ENCODE measurements around the gene SRXN1. TPM values are rescaled to one million over a fixed set of nuclear protein-coding genes. Genes with fewer than 3 reads are reported as not detected.

SRXN1 gene
- total RNA-seq, 4 donors from 2014 or later: 13.4 to 24.0 (median 22.7) TPM

DNA sequence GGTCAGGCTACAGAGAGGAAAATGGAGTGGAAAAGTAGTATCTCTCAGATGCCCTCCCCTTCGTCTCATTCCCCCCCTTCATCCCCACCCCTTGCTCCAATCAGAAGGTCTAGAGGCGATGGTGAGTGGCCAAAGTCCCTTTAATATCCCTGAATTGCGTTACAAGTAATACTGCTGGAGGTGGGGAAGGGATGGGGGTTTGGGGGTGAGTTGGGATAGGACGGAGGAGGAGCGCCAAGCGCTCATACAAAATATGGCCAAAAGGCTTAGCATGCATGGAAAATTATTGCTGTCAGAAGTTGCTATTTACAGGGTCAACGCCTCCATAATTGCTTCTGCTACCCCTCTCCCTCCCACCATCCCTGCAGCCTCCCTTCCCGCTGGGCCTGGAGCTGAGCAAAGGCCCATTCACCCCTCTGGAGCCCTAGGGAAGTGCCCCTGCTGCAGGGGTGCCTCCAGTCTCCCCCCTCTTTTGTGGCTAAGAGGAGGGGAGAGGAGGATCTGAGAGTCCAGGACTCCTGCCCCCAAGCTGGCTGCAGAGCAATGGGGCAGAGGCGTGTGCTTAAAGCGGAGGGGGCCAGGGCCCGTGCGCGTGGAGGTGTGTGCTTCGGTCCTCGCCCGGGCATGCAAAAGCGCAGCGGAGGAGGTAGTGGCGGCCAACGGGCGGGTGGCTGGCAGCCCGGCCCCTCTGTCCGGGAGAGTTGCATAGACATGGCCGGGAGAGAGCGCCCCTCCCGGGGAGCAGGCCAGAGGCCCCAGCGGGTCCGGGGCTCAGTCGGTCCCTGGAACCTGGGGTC, 8.7 kb upstream of the SRXN1 start:
- TF ChIP-seq, protein P1, sequence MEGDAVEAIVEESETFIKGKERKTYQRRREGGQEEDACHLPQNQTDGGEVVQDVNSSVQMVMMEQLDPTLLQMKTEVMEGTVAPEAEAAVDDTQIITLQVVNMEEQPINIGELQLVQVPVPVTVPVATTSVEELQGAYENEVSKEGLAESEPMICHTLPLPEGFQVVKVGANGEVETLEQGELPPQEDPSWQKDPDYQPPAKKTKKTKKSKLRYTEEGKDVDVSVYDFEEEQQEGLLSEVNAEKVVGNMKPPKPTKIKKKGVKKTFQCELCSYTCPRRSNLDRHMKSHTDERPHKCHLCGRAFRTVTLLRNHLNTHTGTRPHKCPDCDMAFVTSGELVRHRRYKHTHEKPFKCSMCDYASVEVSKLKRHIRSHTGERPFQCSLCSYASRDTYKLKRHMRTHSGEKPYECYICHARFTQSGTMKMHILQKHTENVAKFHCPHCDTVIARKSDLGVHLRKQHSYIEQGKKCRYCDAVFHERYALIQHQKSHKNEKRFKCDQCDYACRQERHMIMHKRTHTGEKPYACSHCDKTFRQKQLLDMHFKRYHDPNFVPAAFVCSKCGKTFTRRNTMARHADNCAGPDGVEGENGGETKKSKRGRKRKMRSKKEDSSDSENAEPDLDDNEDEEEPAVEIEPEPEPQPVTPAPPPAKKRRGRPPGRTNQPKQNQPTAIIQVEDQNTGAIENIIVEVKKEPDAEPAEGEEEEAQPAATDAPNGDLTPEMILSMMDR (IDR thresholded peaks at IDR 0.05; ENCODE audit: low read depth): no peak

DNA sequence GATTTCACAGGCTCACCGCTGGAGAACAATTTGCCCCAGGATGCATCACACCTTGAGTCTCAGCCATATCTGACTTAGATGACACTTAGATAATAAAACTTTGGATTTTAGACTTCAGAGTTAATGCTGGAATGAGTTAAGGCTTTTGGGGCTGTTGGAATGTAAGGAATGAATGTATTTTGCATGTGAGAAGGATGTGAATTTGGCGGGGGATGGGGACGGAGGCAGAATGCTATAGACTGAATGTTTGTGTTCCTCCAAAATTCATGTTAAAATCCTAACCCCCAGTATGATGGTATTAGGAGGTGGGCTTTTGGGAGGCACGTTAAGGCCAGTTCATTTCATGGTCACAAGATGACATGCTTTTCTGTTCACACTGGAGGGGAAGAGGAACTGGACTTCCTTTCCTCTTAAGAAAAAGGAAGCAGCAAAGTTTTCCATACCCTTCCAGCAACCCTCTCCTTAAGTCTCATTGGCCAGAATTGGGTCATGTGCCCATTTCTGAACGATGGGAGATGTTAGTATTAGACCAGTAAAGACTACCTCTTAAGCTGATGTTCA, 5.8 kb upstream of the SRXN1 start:
- TF ChIP-seq, protein P1 (IDR thresholded peaks at IDR 0.05; ENCODE audit: low read depth): no peak

DNA sequence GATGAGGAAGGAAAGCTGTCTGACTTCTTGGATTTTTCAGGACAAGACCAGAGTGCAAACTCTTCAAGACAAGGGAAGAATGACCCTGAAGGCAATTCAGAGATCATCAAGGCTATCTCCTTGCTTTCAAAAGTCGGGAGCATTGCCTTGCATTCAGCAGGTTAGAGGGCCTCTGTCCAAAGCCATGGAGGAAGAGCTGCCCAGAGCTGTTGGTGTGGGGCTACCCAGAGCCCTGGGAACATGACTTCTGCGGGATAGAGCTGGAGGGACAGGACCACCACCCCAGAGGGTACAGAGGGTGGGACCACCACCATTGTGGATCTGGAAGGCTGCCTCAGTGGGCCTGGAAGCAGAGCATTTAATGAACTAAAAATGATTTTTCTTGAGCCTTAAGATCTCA, 5.2 kb upstream of the SRXN1 start:
- TF ChIP-seq, protein P1 (IDR thresholded peaks at IDR 0.05; ENCODE audit: low read depth): no peak

DNA sequence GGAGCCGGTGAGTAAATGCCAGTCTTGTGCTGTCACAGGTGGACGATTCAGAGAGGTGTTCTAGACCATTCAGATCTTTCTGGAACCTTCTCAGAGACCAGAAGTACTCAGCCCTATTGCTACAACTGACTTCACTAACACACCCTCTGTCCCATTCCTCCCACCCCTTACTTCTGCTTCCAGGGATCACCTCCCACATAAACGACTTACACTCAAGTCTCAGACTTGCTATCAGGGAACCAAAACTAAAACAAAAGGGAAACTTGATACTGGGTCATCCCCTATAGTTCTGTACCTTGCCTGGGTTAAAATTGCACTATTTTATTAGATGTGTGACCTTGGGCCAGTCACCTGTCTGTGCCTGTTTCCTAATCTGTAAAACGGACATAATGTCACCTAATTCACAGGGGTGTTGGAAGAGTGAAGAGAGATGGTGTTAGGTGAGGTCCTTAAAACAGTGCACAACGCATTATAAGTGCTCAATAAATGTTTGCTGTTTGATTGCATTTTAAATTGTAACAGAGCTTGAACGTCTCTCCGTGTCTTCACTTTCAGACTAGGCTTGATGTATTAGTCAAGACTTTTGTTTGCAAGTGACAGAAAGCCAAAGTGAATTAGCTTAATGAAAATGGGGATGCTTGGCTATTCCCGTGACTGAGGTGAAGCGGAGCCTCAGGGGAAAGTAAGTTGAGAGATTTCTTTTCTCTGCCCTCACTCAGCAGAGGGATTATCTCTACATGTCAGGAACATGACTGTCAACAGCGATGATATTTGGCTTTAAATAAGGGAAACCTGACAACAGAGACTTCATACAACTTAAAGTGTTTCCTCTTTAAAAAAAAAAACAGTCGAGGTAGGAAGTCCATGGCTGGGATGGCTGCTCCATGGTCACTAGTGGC, 3.0 kb upstream of the SRXN1 start:
- TF ChIP-seq, protein P1 (IDR thresholded peaks at IDR 0.05; ENCODE audit: low read depth): no peak

DNA sequence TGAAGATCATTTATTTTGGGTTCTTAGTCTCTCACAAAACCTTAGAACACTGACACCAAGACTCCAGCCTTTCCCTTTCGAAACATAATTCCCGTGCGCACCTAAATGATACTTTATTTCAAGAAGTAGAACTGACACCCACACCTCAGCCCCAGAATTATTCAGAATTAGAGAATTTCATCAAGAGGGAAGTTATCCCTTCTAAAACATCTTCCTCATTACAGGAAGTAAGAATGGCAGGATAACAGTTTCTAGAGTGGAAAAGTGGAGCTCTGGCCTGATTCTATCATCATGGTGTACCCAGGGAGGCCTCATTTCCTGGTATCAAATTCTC, 1.4 kb upstream of the SRXN1 start:
- TF ChIP-seq, protein P1 (IDR thresholded peaks at IDR 0.05; ENCODE audit: low read depth): no peak

DNA sequence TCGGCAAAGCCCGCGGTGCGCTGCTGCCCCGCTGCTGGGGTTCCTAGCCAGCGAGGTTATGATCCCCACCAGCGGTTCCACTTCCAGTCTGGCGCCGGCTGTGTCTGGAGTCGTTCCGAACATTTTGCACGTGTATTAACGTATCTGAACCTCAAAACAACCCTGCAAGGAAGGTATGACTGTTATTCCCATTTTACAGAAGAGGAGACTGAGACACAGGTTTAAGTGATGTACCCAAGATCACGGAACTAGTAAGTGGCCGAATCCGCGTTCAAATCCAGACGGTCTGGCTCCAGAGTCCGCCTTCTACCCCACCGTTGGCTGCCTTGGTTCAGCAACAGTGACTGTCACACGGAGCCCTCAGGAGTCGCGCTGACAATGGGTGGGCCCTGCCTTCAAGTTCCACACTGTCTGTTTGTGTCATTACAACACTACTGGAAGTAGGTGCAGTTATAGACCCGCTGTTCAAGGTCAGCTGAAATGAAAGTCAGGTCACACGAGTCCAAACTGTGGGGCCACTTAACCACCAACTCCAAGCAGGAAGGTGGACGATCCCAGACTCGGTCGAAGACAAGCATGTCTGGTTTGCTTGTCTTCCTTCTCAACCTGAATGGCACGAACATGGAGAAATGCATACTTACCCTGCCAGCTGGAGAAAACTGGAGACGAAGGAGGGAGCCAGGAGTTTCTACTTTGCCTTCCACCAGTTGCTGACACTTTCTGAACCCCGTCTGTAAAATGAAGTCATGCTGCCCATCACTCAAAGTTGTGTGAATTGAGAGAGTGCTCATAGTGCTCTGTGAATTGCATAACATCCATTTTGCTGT, 803 bp upstream of the SRXN1 start:
- TF ChIP-seq, protein P1 (IDR thresholded peaks at IDR 0.05; ENCODE audit: low read depth): no peak
